GM19239 (cell line): ENCODE results near the gene IRF9.

Source experiments
- DNase-seq: peaks from one replicate; pipeline ENCODE4 v3.0.0; 2011; ENCODE audit warnings: low spot score; ENCODE audit not compliant: insufficient read length
- FAIRE-seq: peaks from 2 replicates; lab custom pipeline; 2011; peaks lifted over from hg19 to GRCh38; lab: Jason Lieb, UNC

The IRF9 gene

DNA sequence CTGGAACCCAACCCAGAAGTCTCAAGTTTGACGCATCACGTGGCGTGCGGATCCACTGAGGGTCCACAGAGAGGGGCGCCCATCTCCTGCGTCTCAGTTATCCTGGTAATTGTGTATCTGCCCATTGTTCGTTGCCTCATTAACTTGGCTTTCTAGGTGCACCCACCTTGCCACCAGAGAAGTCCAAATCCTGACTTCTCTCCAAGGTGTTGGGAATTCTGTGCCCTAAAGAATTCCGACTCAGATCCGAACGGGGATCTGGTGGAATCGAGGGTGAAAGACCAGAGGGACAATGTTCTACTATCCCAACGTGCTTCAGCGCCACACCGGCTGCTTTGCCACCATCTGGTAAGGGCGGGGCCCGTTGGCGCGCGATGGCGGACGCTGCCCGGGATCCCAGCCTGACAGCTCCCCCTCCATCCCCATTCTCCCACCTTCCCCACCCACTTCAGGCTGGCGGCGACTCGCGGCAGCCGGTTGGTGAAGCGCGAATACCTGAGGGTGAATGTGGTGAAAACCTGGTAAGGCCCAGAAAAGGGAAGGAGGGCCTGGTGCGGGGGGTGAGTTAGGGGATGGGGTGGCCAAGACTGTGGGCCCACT lies 11.3 kb downstream of the IRF9 start:
- DNase-seq = no peak

DNA sequence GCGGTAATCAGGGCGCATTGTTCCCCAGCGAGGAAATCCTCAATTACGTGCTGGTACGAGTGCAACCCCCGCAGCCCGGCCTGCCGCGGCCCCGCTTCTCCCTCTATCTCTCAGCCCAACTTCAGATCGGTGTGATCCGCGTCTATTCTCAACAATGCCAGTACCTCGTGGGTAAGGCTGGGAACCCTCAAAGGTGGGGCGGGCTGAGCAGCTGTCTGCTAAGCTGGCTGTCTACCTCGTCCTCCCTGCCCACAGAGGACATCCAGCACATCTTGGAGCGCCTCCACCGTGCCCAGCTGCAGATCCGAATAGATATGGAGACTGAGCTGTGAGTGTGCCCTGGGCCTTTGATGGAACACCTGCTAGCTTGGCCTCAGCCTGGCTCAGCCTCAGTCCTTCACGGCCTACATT lies 11.8 kb downstream of the IRF9 start:
- FAIRE-seq (no peak), DNase-seq (no peak)

More for the DNA sequence above, 11.3 kb downstream of the IRF9 start:
- FAIRE-seq = no peak

DNA sequence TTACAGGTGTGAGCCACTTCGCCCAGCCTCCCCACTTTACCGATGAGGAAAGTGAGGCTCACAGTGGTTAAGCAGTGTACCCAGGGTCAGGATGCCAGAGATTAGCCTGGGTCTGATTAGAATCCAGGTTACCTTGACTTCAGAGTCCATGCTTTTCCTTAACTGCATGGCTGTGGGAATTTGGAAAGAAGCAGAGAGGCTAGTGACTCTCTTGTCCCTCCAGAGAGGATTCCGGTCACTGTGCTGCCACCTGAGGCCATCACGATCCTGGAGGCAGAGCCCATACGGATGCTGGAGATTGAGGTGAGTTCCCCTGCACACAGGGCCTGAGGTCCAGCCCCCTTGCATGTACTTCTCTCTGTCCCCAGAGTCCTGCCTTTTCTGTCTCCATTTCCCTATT lies 15.5 kb downstream of the IRF9 start:
- no peak for FAIRE-seq
- no peak for DNase-seq

DNA sequence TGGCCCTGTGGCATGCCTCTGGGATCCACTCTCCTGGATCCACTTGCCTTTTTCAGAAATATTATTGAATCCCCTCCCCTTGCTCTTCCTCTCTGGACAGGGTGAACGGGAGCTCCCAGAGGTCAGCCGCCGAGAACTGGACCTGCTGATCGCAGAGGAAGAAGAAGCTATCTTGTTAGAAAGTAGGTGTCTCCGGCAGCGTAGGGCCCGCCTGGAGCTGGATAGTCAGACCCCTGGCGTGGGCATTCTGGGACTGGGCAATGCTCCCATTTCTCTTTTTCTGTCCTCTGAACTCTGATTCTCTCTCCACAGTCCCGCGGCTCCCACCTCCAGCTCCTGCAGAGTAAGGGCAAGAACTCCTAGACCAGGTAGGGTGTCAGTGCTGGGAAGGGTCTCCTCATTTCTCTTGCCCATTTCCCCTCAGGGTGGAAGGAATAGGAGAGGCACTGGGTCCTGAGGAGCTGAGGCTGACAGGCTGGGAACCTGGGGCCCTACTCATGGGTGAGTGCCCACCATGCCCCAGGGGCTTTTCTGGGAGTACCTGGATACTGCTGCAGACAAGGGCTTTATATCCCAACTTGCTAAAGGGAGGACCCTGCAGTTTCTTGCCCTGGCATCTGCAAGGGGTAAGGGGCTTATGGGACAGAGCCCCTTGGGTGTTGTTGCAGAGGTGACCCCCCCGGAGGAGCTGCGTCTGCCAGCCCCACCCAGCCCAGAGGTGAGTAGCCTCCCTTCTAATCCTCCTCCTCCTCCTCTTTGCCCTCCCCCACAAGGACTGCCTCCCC lies 16.2 kb downstream of the IRF9 start:
- DNase-seq = no peak
- no peak for FAIRE-seq

DNA sequence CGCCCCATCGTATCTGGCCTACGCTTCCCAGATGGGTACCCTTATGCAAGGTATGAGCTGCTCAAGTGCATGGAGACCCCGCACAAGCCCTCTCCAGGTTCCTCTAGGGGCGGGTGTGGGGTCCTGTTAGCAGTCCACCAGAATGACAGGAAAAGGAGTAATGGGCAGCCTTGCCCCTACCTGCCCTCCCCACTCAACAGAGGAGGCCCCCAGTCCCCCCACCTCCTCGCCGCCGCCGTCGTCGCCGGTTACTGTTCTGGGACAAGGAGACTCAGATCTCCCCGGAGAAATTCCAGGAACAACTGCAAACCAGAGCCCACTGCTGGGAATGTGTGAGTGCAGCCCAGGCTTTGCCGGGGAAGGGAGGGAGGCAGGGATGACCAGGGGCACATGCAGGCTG lies 16.8 kb downstream of the IRF9 start:
- FAIRE-seq (no peak), DNase-seq (no peak)

DNA sequence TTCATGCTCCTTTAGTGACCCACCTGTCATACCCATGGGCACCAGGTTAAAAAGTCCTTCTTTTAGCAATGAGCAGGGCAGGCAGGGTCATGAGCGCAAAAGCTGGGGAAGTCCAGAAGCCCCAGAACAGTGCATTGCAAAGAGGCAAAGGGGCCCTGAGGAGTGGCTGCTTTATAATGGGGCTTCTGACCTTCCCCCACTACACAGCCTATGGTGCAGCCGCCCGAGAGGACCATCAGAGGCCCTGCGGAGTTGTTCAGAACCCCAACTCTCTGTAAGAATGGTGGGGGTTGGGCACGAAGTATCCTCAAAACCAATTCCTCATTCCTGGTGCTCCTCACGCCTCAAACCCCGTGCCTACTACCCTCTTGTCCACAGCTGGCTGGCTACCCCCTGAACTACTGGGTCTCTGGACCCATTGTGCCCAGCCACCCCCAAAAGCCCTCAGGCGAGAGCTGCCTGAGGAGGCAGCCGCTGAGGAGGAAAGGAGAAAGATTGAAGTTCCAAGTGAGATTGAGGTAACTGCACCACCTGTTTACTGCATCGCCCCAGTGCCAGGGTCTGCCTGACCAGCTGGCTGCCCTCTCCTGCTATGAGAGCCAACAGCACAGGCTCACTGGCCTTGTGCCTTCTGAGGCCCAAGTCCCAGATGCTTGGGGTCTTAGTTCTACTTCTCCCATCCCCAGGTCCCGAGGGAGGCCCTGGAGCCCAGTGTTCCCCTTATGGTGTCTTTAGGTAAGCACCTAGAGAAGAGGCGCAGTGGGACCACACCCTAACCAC lies 17.5 kb downstream of the IRF9 start:
- FAIRE-seq (no peak), DNase-seq (no peak)

DNA sequence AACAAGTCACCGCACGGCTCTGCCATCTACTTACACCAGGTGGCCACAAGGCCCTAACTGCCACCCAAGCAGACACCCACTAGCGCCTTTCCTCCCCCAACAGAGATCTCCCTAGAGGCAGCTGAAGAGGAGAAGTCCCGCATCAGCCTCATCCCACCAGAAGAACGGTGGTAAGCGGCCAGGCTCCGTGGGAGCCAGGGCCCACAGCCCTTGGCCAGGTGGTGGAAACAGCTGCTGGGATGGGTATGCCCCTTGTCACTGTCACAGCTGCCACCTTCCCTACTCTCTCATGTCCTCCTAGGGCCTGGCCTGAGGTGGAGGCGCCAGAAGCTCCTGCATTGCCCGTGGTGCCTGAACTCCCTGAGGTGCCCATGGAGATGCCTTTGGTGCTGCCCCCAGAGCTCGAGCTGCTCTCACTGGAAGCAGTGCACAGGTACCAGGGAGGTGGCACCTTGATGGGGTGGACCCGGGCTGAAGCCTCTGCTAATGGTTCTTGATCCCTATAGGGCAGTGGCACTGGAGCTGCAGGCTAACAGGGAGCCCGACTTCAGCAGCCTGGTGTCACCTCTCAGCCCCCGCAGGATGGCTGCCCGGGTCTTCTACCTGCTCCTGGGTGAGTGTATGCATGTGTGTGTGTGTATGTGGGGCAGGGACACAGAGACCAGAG lies 18.4 kb downstream of the IRF9 start:
- DNase-seq (no peak), FAIRE-seq (no peak)

DNA sequence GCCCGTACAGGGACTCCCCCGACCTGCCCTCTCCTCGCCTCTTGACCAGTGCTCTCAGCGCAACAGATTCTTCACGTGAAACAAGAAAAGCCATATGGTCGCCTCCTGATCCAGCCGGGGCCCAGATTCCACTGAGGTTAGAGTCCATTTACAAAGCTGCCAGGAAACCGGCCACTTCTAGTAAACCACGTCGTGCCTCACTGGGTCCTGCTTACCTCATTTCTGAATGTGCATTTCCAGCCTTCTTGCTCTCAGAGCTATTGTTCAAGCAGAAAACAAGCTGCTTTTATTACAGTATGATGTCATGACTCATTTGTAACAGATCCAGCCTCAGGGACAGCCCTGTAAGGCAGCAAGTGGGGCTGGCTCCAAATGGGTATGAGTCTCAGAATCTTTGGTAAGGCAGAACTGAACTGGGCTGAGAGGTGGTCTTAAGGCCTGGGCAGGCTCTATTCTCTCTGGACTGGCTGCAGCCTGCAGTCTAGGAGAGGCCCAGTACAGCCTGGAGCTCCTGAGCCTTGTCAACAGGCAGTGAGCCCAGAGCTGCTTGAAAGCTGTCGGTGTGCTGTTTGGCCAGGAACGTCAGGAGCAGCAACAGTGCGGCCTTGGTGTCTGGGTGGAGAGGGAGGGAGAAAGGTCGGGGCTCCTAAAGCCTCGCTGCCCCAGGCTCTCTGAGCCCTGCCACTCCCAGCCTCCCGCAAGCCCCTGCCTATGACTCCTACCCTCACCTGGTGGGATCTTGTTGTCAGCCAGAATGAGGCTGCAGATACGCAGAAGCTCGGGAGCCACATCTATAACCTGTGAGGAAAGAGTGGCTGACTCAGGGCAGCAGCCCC lies 19.1 kb downstream of the IRF9 start:
- DNase-seq (no peak), FAIRE-seq (no peak)

DNA sequence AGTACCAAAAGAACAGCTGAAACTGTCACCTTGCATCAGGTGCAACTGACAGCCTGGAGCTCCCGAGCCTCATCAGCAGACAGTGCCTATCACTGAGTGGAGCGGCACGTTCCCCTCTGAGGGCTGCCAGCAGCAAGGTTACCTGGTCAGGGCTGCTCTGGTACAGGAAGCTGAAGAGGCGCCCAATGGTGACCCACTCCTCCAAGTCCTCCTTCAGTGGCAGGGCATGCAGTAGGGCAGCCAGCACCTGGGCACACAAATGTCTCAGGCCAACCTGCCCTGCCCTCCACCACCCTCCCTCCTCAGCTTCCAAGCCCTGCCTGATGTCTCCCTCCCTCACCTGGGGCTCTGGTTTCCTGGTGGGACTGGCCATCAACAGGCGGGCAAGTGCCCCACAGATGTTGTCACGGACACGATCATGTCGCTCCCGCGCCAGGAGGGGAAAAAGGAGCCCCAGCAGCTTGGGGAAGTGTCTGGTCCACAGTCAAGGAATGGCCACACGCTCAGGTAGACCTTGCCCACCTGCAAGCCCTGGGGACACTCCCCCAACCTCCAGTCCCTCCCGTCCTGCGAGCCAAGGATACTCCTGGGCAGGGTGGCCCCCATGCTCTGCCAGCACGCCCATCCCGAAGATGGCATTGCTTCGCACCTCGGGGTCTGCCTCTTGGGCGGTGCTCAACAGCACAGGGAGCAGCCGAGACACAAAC lies 20.5 kb downstream of the IRF9 start:
- DNase-seq = no peak
- FAIRE-seq = no peak

DNA sequence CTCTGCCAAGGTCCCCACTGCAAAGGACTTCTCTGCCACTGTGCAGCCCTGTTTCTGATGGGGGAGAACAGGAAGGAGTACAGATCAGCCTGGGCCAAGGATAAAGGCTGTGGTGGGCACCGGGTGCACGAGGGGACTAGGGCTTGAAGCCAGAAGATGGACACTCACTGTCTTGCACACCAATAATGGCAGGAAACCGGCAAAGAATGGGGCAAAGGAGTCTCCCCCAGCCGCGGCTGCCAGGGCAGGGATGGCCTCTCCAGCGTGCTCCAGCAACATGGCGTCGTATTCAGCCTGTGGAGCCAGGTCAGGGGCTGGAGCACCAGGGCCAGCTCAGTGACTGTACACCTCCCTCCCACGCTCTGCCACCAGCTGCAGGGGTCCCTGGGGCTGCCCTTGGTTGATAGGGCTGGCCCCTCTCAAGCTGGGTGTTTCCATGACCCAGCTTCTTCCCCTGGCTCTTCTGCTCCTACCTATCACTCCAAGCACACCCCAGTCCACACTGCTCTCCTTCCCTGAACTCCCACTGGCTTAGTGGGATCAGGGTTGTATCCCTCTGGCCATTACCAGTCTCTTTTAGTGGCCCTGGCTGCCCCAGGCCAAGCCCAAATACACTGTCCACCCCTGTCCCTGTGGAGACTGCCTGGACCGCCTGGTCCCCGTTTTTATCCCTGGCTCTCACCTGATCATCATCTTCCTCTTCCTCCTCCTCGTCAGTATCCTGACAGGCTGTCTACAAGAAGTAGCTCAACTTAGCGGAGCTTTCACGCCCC lies 21.2 kb downstream of the IRF9 start:
- DNase-seq (no peak), FAIRE-seq (no peak)

DNA sequence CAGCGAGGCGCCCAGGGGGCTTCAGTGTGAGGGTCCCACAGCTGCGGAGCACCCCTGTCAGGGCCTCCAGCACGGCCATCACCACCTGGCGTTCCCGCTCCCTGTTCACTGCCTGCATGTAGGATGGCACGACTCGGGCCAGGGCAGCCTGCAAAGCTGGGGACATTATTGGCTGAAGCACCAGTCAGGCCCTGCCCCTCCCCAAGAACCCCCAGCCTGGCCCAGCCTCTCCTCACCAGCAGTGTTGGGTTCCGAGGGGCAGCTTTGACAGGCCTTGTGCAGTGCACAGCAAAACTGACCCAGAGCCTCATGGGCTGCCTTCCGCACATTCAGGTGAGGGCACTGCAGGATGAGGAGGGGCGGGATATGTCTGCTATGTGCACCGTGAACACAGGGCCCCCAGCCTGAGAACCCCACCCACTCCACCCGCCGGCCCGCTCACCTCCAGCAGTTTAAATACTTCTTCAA lies 22.0 kb downstream of the IRF9 start:
- no peak for FAIRE-seq
- DNase-seq = no peak

DNA sequence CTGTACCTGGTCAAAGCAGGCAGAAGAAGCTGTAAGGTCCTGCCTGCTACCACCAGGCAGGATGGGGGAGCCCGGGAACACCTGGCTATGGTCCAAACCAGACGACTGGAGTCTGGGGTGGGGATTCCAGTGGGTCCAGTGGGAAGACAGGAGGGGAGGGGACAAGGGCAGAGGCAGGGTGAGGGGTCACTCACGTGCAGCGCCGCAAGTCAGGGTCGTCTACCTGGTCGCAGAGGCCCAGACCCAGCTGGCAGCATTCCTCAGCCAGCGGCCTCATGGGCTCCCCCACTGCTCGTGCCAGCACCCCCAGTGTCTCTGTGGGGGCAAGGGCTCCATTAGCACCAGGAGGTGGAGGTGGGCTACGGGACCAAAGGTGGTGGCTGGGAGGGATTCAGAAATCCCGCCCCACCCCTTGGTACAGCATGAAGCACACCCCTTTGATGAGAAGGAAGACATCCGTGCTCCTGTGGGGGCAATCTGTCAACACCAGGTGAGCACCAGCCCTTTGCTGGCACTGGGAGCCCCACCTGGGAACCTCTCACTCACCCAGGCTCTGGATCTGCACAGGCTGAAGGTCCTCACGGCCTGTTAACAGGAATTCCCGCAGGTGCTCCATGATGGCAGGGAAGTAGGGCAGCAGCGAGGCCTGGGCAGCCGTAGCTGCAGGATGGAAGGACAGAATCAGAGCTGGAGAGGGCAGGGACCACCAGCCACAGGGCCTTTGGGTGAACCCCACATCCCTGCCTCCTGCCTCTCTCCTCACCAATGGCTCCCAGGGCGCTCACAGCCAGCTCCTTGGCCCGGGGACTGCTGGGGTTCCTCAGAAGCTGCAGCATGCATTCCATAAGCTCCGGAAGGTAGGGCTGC lies 23.3 kb downstream of the IRF9 start:
- FAIRE-seq (no peak), DNase-seq (no peak)

DNA sequence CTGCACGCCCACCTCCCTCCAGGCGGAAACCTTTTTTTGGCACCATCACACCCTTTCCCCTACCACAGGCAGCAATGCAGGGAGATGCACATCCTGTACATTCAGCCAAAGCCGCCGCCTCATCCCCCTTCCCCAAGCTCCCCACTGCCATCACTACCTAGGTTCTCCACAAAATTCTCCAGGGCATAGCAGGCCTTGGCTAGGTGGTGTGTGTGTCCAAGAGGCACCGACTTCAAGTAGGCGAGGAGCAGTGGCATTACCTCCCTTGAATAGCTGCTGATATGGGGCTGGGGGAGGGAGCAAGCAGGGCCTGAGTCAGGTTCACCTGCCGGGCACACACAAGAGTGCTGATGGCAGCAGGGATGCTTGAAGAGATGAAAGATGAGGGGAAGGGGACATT lies 24.0 kb downstream of the IRF9 start:
- DNase-seq = no peak
- FAIRE-seq = no peak

DNA sequence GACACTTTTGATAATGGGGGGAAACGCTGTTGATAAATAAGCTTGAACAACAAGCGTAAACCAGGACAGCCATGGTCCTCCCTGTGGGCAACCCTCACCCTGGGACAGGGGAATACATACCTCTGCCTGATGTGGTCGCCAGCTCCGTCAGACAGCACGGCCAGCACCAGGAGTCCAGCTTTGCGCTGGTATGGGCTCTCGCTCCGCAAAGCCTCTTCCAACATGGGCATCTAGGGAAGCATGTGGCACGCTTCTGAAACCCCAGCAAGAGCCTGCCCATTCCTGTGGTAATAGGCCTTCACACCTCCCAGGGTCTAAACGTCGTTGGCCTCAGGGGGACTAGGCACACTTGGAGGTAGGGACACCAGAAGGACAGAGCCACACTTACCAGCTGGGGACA lies 24.7 kb downstream of the IRF9 start:
- DNase-seq (no peak), FAIRE-seq (no peak)

DNA sequence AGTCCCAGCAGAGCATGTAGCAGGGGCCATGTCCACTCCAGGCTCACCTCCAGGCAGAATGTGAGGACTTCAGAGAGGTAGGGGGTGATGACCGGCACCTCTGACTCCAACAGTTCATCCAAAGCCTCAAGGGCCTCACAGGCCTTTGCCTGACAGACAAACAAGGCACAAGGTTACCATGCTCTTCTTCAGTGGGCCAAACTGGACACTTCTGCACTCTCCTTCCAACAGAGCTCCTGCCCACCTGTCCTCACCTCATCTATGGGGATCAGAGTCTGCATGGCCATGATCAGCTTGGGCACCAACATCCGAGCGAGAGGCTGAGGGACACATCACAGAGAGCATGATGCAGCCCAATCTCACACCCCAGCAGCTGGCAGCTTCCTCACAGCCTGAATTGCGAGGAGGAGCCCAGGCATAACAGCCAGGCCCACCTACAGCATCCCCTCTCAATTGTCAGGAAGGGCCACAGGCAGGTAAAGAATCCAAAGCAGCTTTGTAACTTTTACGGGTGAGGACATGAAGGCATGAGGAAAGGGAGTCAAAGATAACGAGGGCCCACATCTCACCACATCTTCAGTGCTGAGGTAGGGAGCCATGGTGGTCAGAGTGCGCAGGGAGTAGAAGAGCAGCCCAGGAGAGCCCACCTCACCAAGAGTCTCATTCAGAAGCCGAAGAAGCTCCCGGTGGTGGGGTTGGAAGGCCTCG lies 25.9 kb downstream of the IRF9 start:
- DNase-seq = no peak
- no peak for FAIRE-seq

DNA sequence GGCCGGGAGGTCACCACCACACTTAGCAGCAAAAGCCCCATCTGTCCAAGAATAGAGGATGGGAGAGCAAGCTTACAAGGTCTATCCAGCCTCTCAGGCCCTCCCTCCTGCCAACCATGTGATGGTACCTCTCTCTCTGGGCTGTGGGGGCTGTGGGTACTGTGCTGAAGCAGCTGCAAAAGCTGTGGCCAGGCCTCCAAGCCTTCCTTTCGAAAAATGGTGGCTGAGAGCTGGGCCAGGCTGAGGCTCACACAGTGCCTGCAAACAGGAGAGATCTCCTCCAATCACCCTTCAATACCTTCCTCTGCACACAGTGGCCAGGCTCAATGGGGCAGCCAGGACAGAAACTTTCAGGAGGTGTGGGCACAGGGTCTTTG lies 26.5 kb downstream of the IRF9 start:
- FAIRE-seq = no peak

More for the DNA sequence above, 26.5 kb downstream of the IRF9 start:
- DNase-seq = no peak
